GM12891 (cell line): Measurements from ENCODE around the gene GATA5.

Source experiments
- PAX5 ChIP-seq: IDR thresholded peaks from 2 replicates; pipeline ENCODE4 v1.6.1; 2011; ENCODE audit warnings: low read length, moderate library complexity, mild to moderate bottlenecking; ENCODE audit not compliant: insufficient read depth, severe bottlenecking
- POLR2A ChIP-seq: IDR thresholded peaks from 2 replicates; pipeline ENCODE4 v1.6.1; 2011; ENCODE audit warnings: low read depth, low read length, control low read depth
- POLR2AphosphoS5 ChIP-seq: IDR thresholded peaks from 2 replicates; pipeline ENCODE4 v1.6.1; 2011; ENCODE audit warnings: low read depth, low read length, control low read depth
- POU2F2 ChIP-seq: IDR thresholded peaks from 2 replicates; pipeline ENCODE4 v1.6.1; 2011; ENCODE audit warnings: low read depth, mild to moderate bottlenecking, control low read depth, low read length, moderate library complexity
- SPI1 ChIP-seq: IDR thresholded peaks from 2 replicates; pipeline ENCODE4 v1.6.1; 2011; ENCODE audit warnings: low read depth, low read length, control low read depth
- TAF1 ChIP-seq: IDR thresholded peaks from 2 replicates; pipeline ENCODE4 v1.6.1; 2011; ENCODE audit warnings: low read depth, low read length, control low read depth

- TF ChIP-seq POLR2A: no peak
- no peak for TF ChIP-seq POLR2AphosphoS5
- no peak for TF ChIP-seq TAF1
- no peak for TF ChIP-seq POU2F2
- no peak for TF ChIP-seq SPI1
- TF ChIP-seq PAX5: no peak
Observed at GRCh38 chr20:62464990-62465389, 10.8 kb downstream of the GATA5 start.
